ENCODE measurements around the gene LMTK2. TPM values are rescaled to one million over a fixed set of nuclear protein-coding genes. Genes with fewer than 3 reads are reported as not detected.

The LMTK2 gene
- total RNA-seq, 2 experiments from 2014 or later: 30.3 to 31.7 TPM

DNA sequence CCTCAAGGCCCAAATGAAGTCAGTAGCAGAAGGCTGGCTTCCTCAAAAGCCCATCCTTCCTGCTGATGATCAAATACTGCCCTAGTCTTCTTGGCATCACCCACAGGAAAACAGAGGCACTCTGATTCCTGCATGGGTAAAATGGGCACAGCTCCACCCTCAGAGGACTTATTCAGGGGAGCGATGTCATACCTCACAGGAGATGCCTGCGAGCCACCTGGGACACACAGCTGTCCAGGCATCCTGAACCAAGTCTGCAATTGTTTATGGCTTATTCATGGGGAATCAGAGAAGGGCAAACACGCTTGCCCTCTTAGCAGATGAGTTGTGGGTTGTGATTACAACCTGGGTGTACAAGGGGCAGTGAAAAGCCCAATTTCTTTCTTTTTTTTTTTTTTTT lies 22.0 kb upstream of the LMTK2 start:
- intact Hi-C loops (cut with DNase I, micrococcal nuclease): no loop called here
- TF ChIP-seq, protein P1, sequence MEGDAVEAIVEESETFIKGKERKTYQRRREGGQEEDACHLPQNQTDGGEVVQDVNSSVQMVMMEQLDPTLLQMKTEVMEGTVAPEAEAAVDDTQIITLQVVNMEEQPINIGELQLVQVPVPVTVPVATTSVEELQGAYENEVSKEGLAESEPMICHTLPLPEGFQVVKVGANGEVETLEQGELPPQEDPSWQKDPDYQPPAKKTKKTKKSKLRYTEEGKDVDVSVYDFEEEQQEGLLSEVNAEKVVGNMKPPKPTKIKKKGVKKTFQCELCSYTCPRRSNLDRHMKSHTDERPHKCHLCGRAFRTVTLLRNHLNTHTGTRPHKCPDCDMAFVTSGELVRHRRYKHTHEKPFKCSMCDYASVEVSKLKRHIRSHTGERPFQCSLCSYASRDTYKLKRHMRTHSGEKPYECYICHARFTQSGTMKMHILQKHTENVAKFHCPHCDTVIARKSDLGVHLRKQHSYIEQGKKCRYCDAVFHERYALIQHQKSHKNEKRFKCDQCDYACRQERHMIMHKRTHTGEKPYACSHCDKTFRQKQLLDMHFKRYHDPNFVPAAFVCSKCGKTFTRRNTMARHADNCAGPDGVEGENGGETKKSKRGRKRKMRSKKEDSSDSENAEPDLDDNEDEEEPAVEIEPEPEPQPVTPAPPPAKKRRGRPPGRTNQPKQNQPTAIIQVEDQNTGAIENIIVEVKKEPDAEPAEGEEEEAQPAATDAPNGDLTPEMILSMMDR (IDR thresholded peaks at IDR 0.05): no peak
- Mint-ChIP-seq H3K4me3 (no peak overlapping the region), H3K4me1 (ENCODE audit: low read depth) (no peaks in the 10 kb centered on the region), H3K9me3 (no peaks in the 10 kb centered on the region), H3K27me3 (peaks cover 9% of the 10 kb centered on the region), H3K36me3 (ENCODE audit: low read depth) (no peaks in the 10 kb centered on the region), H3K27ac (no peak overlapping the region)
- Histone ChIP-seq H3K27ac (ENCODE audit: low read depth in 1 of 2, low read length in 2 of 2) (no peak overlapping the region), H3K9me3 (ENCODE audit: control insufficient read depth in 1 of 2, insufficient read depth in 1 of 2, low read length in 2 of 2) (no peaks in the 10 kb centered on the region), H3K27me3 (ENCODE audit: control insufficient read depth in 1 of 2, insufficient read depth in 2 of 2, low read length in 2 of 2) (no peaks in the 10 kb centered on the region), H3K4me3 (ENCODE audit: low read length) (no peak overlapping the region), H3K4me1 (ENCODE audit: insufficient read depth, low read length) (no peaks in the 10 kb centered on the region), H3K36me3 (ENCODE audit: insufficient read depth, low read length) (no peaks in the 10 kb centered on the region)
- ATAC-seq (ENCODE audit: poor library complexity) (no peak), DNase-seq (no peak)
- CTCF ChIA-PET: no interaction called here
- POLR2A ChIA-PET: no interaction called here

DNA sequence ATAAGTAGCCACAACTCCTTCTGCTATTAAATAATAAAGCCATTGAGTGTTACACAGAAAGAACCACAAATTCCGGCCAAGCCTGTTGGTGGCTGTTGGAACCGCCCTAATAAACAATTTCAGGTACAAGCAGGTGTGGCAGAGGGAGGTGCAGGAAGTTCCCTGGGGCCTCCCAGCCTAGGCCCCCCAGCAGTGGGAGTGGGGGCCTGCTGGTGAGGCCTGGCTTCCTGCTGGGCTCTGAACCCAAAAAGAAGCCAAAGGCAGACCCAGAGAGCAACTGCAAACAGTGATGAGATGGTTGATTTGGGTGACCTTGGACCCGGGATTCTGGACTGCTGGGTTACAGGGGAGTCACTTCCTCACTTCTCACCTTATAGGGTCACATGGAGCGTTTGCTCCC lies 21.0 kb upstream of the LMTK2 start:
- no peaks in the 10 kb centered on the region for H3K36me3 ChIP-seq (ENCODE audit: insufficient read depth, low read length)
- H3K27me3 ChIP-seq (ENCODE audit: control insufficient read depth in 1 of 2, insufficient read depth in 2 of 2, low read length in 2 of 2): no peaks in the 10 kb centered on the region
- DNase-seq: no peak
- Mint-ChIP-seq H3K9me3 (no peaks in the 10 kb centered on the region), H3K36me3 (ENCODE audit: low read depth) (no peaks in the 10 kb centered on the region), H3K27ac (no peak overlapping the region), H3K27me3 (peaks cover 9% of the 10 kb centered on the region), H3K4me1 (ENCODE audit: low read depth) (no peaks in the 10 kb centered on the region), H3K4me3 (no peak overlapping the region)
- H3K27ac ChIP-seq (ENCODE audit: low read depth in 1 of 2, low read length in 2 of 2): no peak overlapping the region
- intact Hi-C loops (cut with DNase I, micrococcal nuclease): no loop called here
- H3K9me3 ChIP-seq (ENCODE audit: control insufficient read depth in 1 of 2, insufficient read depth in 1 of 2, low read length in 2 of 2): no peaks in the 10 kb centered on the region
- ChIA-PET CTCF (no interaction called here), POLR2A (no interaction called here)
- no peak overlapping the region for H3K4me3 ChIP-seq (ENCODE audit: low read length)
- ATAC-seq (ENCODE audit: poor library complexity): no peak
- no peaks in the 10 kb centered on the region for H3K4me1 ChIP-seq (ENCODE audit: insufficient read depth, low read length)
- TF ChIP-seq, protein P1 (IDR thresholded peaks at IDR 0.05): no peak

DNA sequence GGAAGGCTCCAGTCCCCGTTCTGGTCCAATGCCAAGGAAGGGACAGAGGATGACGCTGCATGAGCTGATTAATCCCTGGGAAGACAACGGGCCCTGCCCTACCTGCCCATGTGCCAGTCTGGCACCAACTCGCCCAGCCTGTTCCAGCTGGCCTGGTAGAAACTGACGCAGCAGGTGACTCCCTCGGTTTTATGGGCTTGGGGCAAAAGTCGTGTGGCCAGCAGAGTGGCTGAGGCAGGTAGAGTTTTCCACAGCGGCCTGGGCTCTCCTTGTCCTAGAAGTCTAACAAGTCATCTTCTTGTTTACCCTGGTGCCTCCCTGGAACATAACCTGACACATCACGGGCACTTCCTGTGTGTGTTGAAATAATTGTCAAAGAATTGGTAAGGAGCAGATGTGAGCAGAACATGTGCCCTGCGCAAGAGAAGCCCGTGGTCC lies 20.4 kb upstream of the LMTK2 start:
- TF ChIP-seq, protein P1 (IDR thresholded peaks at IDR 0.05): no peak

More for the DNA sequence above, 20.4 kb upstream of the LMTK2 start:
- H3K9me3 Mint-ChIP-seq: no peaks in the 10 kb centered on the region
- intact Hi-C loops (cut with DNase I, micrococcal nuclease): no loop called here
- CTCF ChIA-PET: no interaction called here
- H3K36me3 Mint-ChIP-seq (ENCODE audit: low read depth): no peaks in the 10 kb centered on the region
- Histone ChIP-seq H3K27me3 (ENCODE audit: control insufficient read depth in 1 of 2, insufficient read depth in 2 of 2, low read length in 2 of 2) (no peaks in the 10 kb centered on the region), H3K36me3 (ENCODE audit: insufficient read depth, low read length) (no peaks in the 10 kb centered on the region), H3K27ac (ENCODE audit: low read depth in 1 of 2, low read length in 2 of 2) (no peak overlapping the region), H3K4me1 (ENCODE audit: insufficient read depth, low read length) (no peaks in the 10 kb centered on the region), H3K4me3 (ENCODE audit: low read length) (no peak overlapping the region), H3K9me3 (ENCODE audit: control insufficient read depth in 1 of 2, insufficient read depth in 1 of 2, low read length in 2 of 2) (no peaks in the 10 kb centered on the region)
- DNase-seq (no peak), ATAC-seq (ENCODE audit: poor library complexity) (no peak)
- POLR2A ChIA-PET: no interaction called here
- peaks cover 9% of the 10 kb centered on the region for H3K27me3 Mint-ChIP-seq
- no peak overlapping the region for H3K27ac Mint-ChIP-seq
- H3K4me3 Mint-ChIP-seq: no peak overlapping the region
- H3K4me1 Mint-ChIP-seq (ENCODE audit: low read depth): no peaks in the 10 kb centered on the region

All from CD4-positive, alpha-beta T cell (primary cell).